ENCODE data around the gene SPATA2L.

The SPATA2L gene

GRCh38 chr16:89742948-89743347 is 41.4 kb upstream of the SPATA2L start:
- no peak for DNase-seq (ENCODE audit: low spot score)
- in situ Hi-C loops (cut with MboI; ENCODE audit: low pct_unique_long_range_greater_than_20kb, low sequenced_read_pairs, unreplicated experiment), result no loop called here
- no peak for TF ChIP-seq CTCF (IDR thresholded peaks at IDR 0.05; ENCODE audit: extremely low read depth, insufficient read depth, missing control alignments)

GRCh38 chr16:89741342-89742014 is 40.0 kb upstream of the SPATA2L start:
- no peak for TF ChIP-seq CTCF (IDR thresholded peaks at IDR 0.05; ENCODE audit: extremely low read depth, insufficient read depth, missing control alignments)
- in situ Hi-C loops (cut with MboI; ENCODE audit: low pct_unique_long_range_greater_than_20kb, low sequenced_read_pairs, unreplicated experiment), result no loop called here

DNA sequence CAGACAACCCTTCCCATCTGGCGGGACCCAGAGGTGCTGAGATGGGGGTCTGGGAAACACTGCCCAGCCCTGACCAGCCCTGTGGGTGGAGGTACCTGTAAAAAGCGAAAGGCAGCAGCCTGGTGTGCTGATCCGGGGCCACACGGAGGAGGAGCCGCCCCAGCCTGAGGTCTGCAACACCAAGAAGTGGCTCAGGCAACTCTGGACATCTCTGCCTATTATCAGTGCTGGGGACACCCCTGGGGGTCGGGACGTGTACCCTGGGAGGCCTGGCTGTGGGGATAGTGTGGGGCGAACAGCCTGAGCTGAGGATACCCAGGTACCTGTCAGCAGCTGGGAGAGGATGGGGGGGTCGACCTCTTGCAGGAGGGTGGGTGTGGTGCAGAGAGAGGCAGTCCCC is 37.9 kb upstream of the SPATA2L start:
- TF ChIP-seq CTCF (IDR thresholded peaks at IDR 0.05; ENCODE audit: extremely low read depth, insufficient read depth, missing control alignments), result no peak
- in situ Hi-C loops (cut with MboI; ENCODE audit: low pct_unique_long_range_greater_than_20kb, low sequenced_read_pairs, unreplicated experiment), result no loop called here
- DNase-seq (ENCODE audit: low spot score), result no peak

More at GRCh38 chr16:89741342-89742014, 40.0 kb upstream of the SPATA2L start:
- no peak for DNase-seq (ENCODE audit: low spot score)

- in situ Hi-C loops (cut with MboI; ENCODE audit: low pct_unique_long_range_greater_than_20kb, low sequenced_read_pairs, unreplicated experiment), result no loop called here
- DNase-seq (ENCODE audit: low spot score), result no peak
- TF ChIP-seq CTCF (IDR thresholded peaks at IDR 0.05; ENCODE audit: extremely low read depth, insufficient read depth, missing control alignments), result no peak
Measured at GRCh38 chr16:89738538-89739317, 37.2 kb upstream of the SPATA2L start.

GRCh38 chr16:89738072-89738377 is 36.5 kb upstream of the SPATA2L start:
- in situ Hi-C loops (cut with MboI; ENCODE audit: low pct_unique_long_range_greater_than_20kb, low sequenced_read_pairs, unreplicated experiment), result no loop called here
- no peak for DNase-seq (ENCODE audit: low spot score)
- no peak for TF ChIP-seq CTCF (IDR thresholded peaks at IDR 0.05; ENCODE audit: extremely low read depth, insufficient read depth, missing control alignments)

DNA sequence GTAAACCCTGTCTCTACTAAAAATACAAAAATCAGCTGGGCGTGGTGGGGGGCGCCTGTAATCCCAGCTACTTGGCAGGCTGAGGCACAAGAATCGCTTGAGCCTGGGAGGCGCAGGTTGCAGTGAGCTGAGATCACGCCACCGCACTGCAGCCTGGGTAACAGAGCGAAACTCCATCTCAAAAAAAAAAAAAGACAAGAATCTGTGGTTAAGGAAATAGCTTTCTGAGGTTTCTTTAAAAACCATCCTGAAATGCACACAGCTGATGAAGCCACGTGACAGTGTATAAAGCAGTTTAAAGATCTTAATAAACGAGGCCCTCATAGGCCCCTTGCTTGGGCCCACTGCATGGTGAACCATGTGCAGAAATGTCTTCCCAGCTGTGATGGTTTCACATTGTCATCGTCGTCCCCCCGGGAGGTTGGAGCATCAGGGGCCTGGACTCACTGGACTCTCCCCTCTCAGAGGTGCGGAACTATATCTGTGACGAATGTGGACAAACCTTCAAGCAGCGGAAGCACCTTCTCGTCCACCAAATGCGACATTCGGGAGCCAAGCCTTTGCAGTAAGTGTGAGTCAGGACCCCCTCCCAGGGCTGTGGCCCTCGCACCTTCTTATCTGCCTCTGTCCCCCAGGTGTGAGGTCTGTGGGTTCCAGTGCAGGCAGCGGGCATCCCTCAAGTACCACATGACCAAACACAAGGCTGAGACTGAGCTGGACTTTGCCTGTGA is 36.0 kb upstream of the SPATA2L start:
- no peak for TF ChIP-seq CTCF (IDR thresholded peaks at IDR 0.05; ENCODE audit: extremely low read depth, insufficient read depth, missing control alignments)
- in situ Hi-C loops (cut with MboI; ENCODE audit: low pct_unique_long_range_greater_than_20kb, low sequenced_read_pairs, unreplicated experiment), result no loop called here

More for the DNA sequence above, 36.0 kb upstream of the SPATA2L start:
- DNase-seq (ENCODE audit: low spot score), result no peak
